Naive thymus-derived CD8-positive, alpha-beta T cell (primary cell): Measurements from ENCODE around the gene IFT57. TPM values are rescaled to one million over a fixed set of nuclear protein-coding genes. Genes with fewer than 3 reads are reported as not detected.
A peak's percentile ranks its signal among the peaks of the same experiment; 100 is the strongest.
"Not testable (repeated sequence)": the region's sequence is repeated elsewhere in the genome, so short reads cannot be mapped to it uniquely, and the experiment has no call there.

Experiments used
- ATAC-seq, 2 donors: fragments of 150-1000 bp; cut with Tn5 transposase in 1 of 2; sonication (Bioruptor Pico), chemical (Tn5 transposase) in 1 of 2; 1 replicate in 1 of 2; 2 replicates in 1 of 2; pipeline ENCODE4 v1.10.0; 2021; ENCODE audit warnings: mild to moderate bottlenecking in 2 of 2, moderate library complexity in 2 of 2
- POLR2A ChIA-PET: fragments of 350-600 bp; sonication (Branson Sonifier 250); formaldehyde crosslinking; loops from one replicate; lab custom pipeline; 2021; ENCODE audit warnings: antibody characterized with exemption; lab: Charles Lee
- DNase-seq, 10 donors: peaks; one replicate each; pipeline versions ENCODE4 v3.0.0 to v3.0.0-alpha.2; 2020 to 2022
- H3K27ac Mint-ChIP-seq, 10 donors: one replicate each; pipeline ENCODE4 v1.8.0; 2020 to 2022; ENCODE audit warnings: mild to moderate bottlenecking in 10 of 10, mixed read lengths in 10 of 10, moderate library complexity in 4 of 10, inconsistent platforms in 1 of 10
- H3K27me3 Mint-ChIP-seq, 5 donors: one replicate each; pipeline ENCODE4 v1.8.0; 2021 to 2022; ENCODE audit warnings: mixed read lengths in 5 of 5
- H3K36me3 Mint-ChIP-seq, 3 donors: one replicate each; pipeline ENCODE4 v1.8.0; 2020 to 2022; ENCODE audit warnings: mixed read lengths in 3 of 3, mild to moderate bottlenecking in 2 of 3, inconsistent platforms in 1 of 3
- H3K4me1 Mint-ChIP-seq, 4 donors: one replicate each; pipeline ENCODE4 v1.8.0; 2021 to 2022; ENCODE audit warnings: mixed read lengths in 4 of 4
- H3K4me3 Mint-ChIP-seq, 10 donors: one replicate each; pipeline ENCODE4 v1.8.0; 2020 to 2022; ENCODE audit warnings: mild to moderate bottlenecking in 10 of 10, mixed read lengths in 10 of 10, moderate library complexity in 6 of 10, inconsistent platforms in 1 of 10
- H3K9me3 Mint-ChIP-seq, 9 donors: one replicate each; pipeline ENCODE4 v1.8.0; 2020 to 2022; ENCODE audit warnings: mixed read lengths in 9 of 9, mild to moderate bottlenecking in 3 of 9, inconsistent platforms in 1 of 9, moderate library complexity in 1 of 9
- polyA plus RNA-seq, 3 donors: library from polyadenylated mRNA; unstranded; fragments of 300-500 nt; fragmentation: Illumina TruSeq; gene quantifications; one replicate each; pipeline ENCODE4 v1.2.3, GENCODE V29; 2021
- total RNA-seq, 8 experiments: library from RNA in 2 of 8; stranded (reverse) in 2 of 8; gene quantifications; one replicate each; pipeline ENCODE4 v1.2.3 and lab custom pipeline; 2021 to 2026

The IFT57 gene
- total and polyA plus RNA-seq, 5 experiments from 2014 or later, result 19.0 to 35.6 (median 25.2) TPM

- DNase-seq, ATAC-seq, H3K9me3 Mint-ChIP-seq, H3K36me3 Mint-ChIP-seq, POLR2A ChIA-PET, H3K27me3 Mint-ChIP-seq, H3K4me3 Mint-ChIP-seq, H3K27ac Mint-ChIP-seq: not testable (repeated sequence)
- peaks cover 7 to 36% (median 17%) of the 10 kb centered on the region in 4 donors for H3K4me1 Mint-ChIP-seq
Observed at GRCh38 chr3:108155642-108156041, 66.6 kb downstream of the IFT57 start.

GRCh38 chr3:108153451-108153981, 68.7 kb downstream of the IFT57 start:
- no peaks in the 10 kb centered on the region for H3K9me3 Mint-ChIP-seq
- H3K4me3 Mint-ChIP-seq, result no peak overlapping the region
- H3K27me3 Mint-ChIP-seq, result no peaks in the 10 kb centered on the region
- ATAC-seq (peak; percentile 53 to 61), DNase-seq (peak in 9 of 10 donors; percentile 11 to 72 (median 40))
- H3K27ac Mint-ChIP-seq, result peak overlapping the region in 1 of 10 donors; percentile 34
- peaks cover 8 to 29% (median 12%) of the 10 kb centered on the region in 4 donors for H3K4me1 Mint-ChIP-seq
- no peaks in the 10 kb centered on the region for H3K36me3 Mint-ChIP-seq
- POLR2A ChIA-PET, result interaction anchor here (0.6 to 1.5 kb wide), 5 partner anchors 9 to 70 kb away, joined by 3 to 4 read pairs (median 3); partner anchors contain the start of gene IFT57

DNA sequence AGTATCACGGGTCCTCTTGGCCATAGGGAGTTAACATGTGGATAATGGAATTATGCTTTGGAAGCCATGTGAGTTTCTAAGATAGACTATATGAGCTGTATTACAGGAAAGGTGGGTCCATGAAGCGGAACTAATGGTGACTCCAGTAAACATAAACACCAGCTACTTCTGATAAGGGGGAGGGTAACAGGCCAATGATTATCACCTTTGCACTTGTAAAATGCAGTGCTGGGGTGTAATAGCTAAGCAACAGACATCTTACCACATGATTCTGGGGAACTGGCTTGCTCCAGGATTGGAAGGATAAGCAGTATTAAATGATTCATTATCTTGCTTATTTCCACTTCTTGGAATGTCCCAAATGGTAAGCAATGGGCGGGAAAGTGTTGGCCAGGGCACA, 70.0 kb downstream of the IFT57 start:
- Mint-ChIP-seq H3K36me3 (no peaks in the 10 kb centered on the region), H3K27me3 (no peaks in the 10 kb centered on the region), H3K4me3 (no peak overlapping the region), H3K27ac (peak overlapping the region in 1 of 10 donors; percentile 46), H3K4me1 (peaks cover 9 to 21% (median 13%) of the 10 kb centered on the region in 4 donors), H3K9me3 (no peaks in the 10 kb centered on the region)
- no peak for DNase-seq
- POLR2A ChIA-PET, result interaction anchor here (0.6 kb wide), 1 partner anchor 42 kb away, joined by 3 read pairs; no protein-coding TSS in a partner anchor
- ATAC-seq, result no peak

DNA sequence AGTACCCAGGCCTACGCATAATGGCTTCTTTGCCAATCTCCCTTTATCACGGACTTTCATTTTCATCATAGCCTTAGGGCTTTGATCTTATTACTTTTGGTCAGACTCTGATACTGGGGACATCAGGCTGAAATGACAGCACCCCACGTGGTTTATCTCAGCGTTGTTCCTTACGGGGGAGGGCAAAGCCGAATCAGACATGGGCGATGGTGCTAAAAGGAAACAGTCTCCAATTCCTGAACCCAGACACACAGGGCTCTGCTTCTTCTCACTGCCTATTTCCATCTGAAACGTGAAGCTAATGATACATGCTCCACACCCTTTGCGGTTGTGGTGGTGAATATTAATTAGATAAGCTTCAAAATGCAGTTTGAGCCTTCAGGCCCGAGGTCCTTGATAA, 72.0 kb downstream of the IFT57 start:
- H3K27ac Mint-ChIP-seq, result no peak overlapping the region
- peaks cover 9 to 16% (median 13%) of the 10 kb centered on the region in 4 donors for H3K4me1 Mint-ChIP-seq
- peaks cover 0 to 10% (median 9%) of the 10 kb centered on the region in 3 donors for H3K36me3 Mint-ChIP-seq
- H3K4me3 Mint-ChIP-seq, result no peak overlapping the region
- DNase-seq (no peak), ATAC-seq (no peak)
- POLR2A ChIA-PET, result no interaction called here
- no peaks in the 10 kb centered on the region for H3K27me3 Mint-ChIP-seq
- peaks cover 0 to 10% (median 0%) of the 10 kb centered on the region in 9 donors for H3K9me3 Mint-ChIP-seq

- no peak for ATAC-seq
- no peak overlapping the region for H3K4me3 Mint-ChIP-seq
- no peaks in the 10 kb centered on the region for H3K27me3 Mint-ChIP-seq
- H3K9me3 Mint-ChIP-seq, result peaks cover 0 to 10% (median 0%) of the 10 kb centered on the region in 9 donors
- POLR2A ChIA-PET, result no interaction called here
- H3K36me3 Mint-ChIP-seq, result peaks cover 0 to 11% (median 10%) of the 10 kb centered on the region in 3 donors
- no peak for DNase-seq
- peaks cover 1 to 10% (median 4%) of the 10 kb centered on the region in 4 donors for H3K4me1 Mint-ChIP-seq
- no peak overlapping the region for H3K27ac Mint-ChIP-seq
Observed at GRCh38 chr3:108146139-108146538, 76.1 kb downstream of the IFT57 start.

- H3K36me3 Mint-ChIP-seq, result peaks cover 0 to 15% (median 10%) of the 10 kb centered on the region in 3 donors
- H3K27me3 Mint-ChIP-seq, result no peaks in the 10 kb centered on the region
- H3K27ac Mint-ChIP-seq, result peak overlapping the region in 1 of 10 donors; percentile 45
- ATAC-seq, result no peak
- peaks cover 0 to 12% (median 3%) of the 10 kb centered on the region in 9 donors for H3K9me3 Mint-ChIP-seq
- no peak for DNase-seq
- POLR2A ChIA-PET, result interaction anchor here (0.7 kb wide), 1 partner anchor 20 kb away, joined by 3 read pairs; no protein-coding TSS in a partner anchor
- H3K4me1 Mint-ChIP-seq, result peaks cover 3 to 12% (median 5%) of the 10 kb centered on the region in 4 donors
- no peak overlapping the region for H3K4me3 Mint-ChIP-seq
Observed at GRCh38 chr3:108145578-108145977, 76.6 kb downstream of the IFT57 start.

DNA sequence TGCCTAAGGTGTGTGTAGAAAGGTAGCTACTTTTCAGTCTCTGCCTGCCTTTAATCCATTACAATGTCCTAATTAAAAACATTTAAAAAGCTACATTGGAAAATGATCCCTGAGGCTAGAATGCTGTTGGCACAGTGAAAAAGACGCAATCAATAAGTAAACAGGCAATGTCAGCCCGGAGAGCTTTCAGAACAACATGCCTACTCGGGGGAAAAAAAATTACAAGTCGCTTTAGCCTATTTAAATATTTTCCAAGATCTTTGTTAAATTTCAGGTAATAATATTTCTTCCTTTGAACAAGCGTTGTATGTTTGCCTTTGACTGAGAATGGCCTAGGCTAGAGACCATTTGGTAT, 84.8 kb downstream of the IFT57 start:
- Mint-ChIP-seq H3K36me3 (peaks cover 15 to 37% (median 33%) of the 10 kb centered on the region in 3 donors), H3K27ac (peak overlapping the region in 1 of 10 donors; percentile 100), H3K27me3 (no peaks in the 10 kb centered on the region), H3K4me3 (no peak overlapping the region), H3K4me1 (peaks cover 21 to 62% (median 47%) of the 10 kb centered on the region in 4 donors), H3K9me3 (peaks cover 0 to 6% (median 0%) of the 10 kb centered on the region in 9 donors)
- DNase-seq (no peak), ATAC-seq (no peak)
- POLR2A ChIA-PET, result interaction anchor here (1.4 kb wide), 1 partner anchor 11 kb away, joined by 5 read pairs; no protein-coding TSS in a partner anchor

DNA sequence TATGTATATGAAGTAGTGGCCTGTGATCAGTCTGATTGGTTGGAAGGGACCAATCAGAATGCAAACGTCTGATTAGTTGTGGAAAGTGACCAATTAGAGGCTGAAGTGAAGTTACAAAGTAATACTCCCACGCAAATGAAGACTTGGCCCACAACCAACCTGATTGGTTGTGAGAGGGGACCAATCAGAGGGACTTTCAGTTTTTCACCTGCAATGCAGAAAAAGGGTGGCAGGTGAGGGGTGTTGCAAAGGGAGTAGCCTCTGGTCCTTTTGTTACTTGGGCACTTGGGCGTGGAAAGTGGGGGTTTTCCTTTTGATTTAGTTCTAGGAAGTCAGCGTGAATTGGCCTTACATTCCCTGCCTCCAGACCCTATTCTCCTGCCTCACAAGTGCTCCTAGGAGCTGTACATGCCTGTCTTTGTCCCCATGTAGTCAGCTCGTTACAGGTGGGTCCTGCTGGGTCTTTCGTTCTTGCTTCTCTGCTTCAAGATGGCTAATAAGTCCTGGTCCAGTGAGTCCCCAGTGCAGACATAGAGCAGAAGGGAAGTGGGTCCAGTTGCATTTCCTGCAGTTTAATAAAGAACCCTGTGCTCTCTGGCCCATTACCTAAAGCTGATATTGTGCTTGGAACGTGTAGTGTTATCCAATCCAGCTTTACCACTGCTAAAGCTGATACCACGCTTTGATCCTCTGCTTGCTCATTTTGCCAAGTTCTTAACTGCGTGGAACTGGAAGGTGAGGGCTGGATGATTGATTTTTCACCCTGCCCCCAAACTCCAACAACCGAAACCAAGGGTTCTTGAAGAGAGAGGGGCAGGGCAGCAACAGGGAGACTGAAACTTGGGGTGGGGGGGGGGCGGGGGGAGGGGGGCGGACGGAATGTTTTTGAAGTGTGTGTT, 85.4 kb downstream of the IFT57 start:
- POLR2A ChIA-PET, result interaction anchor here (1.4 kb wide), 1 partner anchor 10 kb away, joined by 5 read pairs; no protein-coding TSS in a partner anchor
- ATAC-seq (no peak), DNase-seq (no peak)
- peak overlapping the region in 5 of 10 donors; percentile 9 to 100 (median 28) for H3K27ac Mint-ChIP-seq
- H3K36me3 Mint-ChIP-seq, result peaks cover 18 to 40% (median 35%) of the 10 kb centered on the region in 3 donors
- H3K4me1 Mint-ChIP-seq, result peaks cover 23 to 66% (median 50%) of the 10 kb centered on the region in 4 donors
- H3K9me3 Mint-ChIP-seq, result peaks cover 0 to 6% (median 0%) of the 10 kb centered on the region in 9 donors
- H3K27me3 Mint-ChIP-seq, result no peaks in the 10 kb centered on the region
- no peak overlapping the region for H3K4me3 Mint-ChIP-seq

GRCh38 chr3:108134555-108134880, 87.7 kb downstream of the IFT57 start:
- peak in 1 of 2 donors; percentile 59 for ATAC-seq
- peaks cover 0 to 2% (median 0%) of the 10 kb centered on the region in 9 donors for H3K9me3 Mint-ChIP-seq
- DNase-seq, result no peak
- no peaks in the 10 kb centered on the region for H3K27me3 Mint-ChIP-seq
- H3K36me3 Mint-ChIP-seq, result peaks cover 23 to 46% (median 45%) of the 10 kb centered on the region in 3 donors
- H3K27ac Mint-ChIP-seq, result peak overlapping the region; percentile 49 to 100 (median 80)
- POLR2A ChIA-PET, result interaction anchor here (1.4 kb wide), 1 partner anchor 9 kb away, joined by 5 read pairs; no protein-coding TSS in a partner anchor
- peak overlapping the region; percentile 27 to 75 (median 51) for H3K4me3 Mint-ChIP-seq
- peaks cover 31 to 83% (median 68%) of the 10 kb centered on the region in 4 donors for H3K4me1 Mint-ChIP-seq

GRCh38 chr3:108133858-108134554, 88.2 kb downstream of the IFT57 start:
- peak in 1 of 2 donors; percentile 51 for ATAC-seq
- Mint-ChIP-seq H3K27ac (peak overlapping the region; percentile 49 to 100 (median 80)), H3K4me3 (peak overlapping the region; percentile 27 to 75 (median 51)), H3K4me1 (peaks cover 31 to 88% (median 72%) of the 10 kb centered on the region in 4 donors), H3K36me3 (peaks cover 23 to 45% (median 42%) of the 10 kb centered on the region in 3 donors), H3K9me3 (peaks cover 0 to 2% (median 0%) of the 10 kb centered on the region in 9 donors), H3K27me3 (no peaks in the 10 kb centered on the region)
- no peak for DNase-seq
- POLR2A ChIA-PET, result interaction anchor here (1.4 to 2.8 kb wide), 3 partner anchors 9 to 58 kb away, joined by 3 to 8 read pairs (median 5); no protein-coding TSS in a partner anchor

DNA sequence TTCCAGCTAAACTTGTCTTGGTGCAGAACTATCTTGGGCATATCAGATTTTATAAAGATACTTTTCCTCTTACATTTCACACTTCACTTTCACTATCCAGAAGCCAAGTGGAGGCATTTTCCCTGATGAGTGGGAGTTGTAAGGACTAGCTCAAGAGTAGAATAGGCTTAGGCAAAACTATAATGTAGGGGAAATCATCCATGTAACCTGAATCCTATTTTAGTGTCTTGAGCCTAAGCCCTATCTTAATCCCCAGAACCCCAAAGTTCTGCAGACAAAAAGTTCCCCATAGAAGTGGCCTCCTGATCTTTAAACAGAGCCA, 89.2 kb downstream of the IFT57 start:
- peak overlapping the region in 4 of 10 donors; percentile 2 to 100 (median 66) for H3K27ac Mint-ChIP-seq
- peaks cover 0 to 8% (median 0%) of the 10 kb centered on the region in 9 donors for H3K9me3 Mint-ChIP-seq
- peaks cover 23 to 46% (median 39%) of the 10 kb centered on the region in 3 donors for H3K36me3 Mint-ChIP-seq
- no peaks in the 10 kb centered on the region for H3K27me3 Mint-ChIP-seq
- peak overlapping the region in 8 of 10 donors; percentile 9 to 74 (median 49) for H3K4me3 Mint-ChIP-seq
- ATAC-seq, result no peak
- peaks cover 35 to 93% (median 81%) of the 10 kb centered on the region in 4 donors for H3K4me1 Mint-ChIP-seq
- no peak for DNase-seq
- POLR2A ChIA-PET, result interaction anchor here (0.6 to 2.8 kb wide), 5 partner anchors 11 to 154 kb away, joined by 3 to 8 read pairs (median 3); no protein-coding TSS in a partner anchor
